Raji (cell line): ENCODE results near the gene EARS2.

Experiments
- POLR2A ChIP-seq: IDR thresholded peaks from 2 replicates; pipeline ENCODE4 v1.6.1; 2011; ENCODE audit warnings: low read depth, low read length, control low read depth; ENCODE audit not compliant: insufficient read depth

EARS2 gene

DNA sequence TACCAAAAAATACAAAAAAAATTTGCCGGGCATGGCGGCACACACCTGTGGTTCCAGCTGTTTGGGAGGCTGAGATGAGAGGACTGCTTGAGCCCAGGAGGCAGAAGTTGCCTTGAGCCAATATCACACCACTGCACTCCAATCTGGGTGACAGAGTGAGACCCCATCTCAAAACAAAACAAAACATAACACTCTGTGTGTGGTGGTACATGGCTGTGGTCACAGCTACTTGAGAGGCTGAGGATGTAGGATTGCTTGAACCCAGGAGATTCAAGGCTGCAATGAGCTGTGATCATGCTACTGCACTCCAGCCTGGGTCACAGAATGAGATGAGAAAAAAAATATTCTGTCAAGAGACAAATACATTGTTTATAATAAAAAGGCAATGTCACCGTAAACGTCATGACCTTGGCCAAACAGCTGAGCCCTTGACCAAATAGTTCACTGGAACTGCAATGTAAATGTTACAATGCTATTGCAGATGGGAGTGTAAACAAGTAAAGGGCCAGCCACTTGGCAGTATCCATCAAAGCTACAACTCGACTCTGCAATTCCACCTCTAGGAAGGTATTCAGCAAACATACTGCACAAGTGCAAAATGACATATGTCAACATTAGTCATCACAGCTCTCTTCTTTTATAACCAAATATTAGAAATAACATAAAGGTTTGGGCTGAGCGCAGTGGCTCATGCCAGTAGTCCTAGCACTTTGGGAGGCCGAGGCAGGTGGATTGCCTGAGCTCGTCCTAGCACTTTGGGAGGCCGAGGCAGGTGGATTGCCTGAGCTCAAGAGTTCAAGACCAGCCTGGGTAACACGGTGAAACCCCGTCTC lies 16.9 kb downstream of the EARS2 start:
- no peak for TF ChIP-seq POLR2A

- no peak for TF ChIP-seq POLR2A
These were observed 18.3 kb downstream of the EARS2 start for GRCh38 chr16:23538919-23539278.

DNA sequence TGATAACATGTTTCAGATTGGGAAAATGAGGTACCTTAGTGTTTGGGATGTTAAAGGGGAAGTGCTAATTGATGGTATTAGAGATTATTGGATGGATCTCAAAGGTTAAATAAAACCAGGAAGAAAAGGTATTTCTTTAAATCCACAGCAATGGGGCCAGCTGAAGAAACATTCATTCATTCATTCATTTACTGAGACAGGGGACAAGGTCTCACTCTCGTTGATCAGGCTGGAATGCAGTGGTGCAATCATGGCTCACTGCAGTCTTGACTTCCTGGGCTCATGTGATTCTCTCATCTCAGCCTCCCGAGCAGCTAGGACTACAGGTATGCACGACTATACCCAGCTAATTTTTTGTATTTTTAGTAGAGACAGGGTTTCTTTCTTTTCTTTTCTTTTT lies 19.8 kb downstream of the EARS2 start:
- TF ChIP-seq POLR2A = no peak

DNA sequence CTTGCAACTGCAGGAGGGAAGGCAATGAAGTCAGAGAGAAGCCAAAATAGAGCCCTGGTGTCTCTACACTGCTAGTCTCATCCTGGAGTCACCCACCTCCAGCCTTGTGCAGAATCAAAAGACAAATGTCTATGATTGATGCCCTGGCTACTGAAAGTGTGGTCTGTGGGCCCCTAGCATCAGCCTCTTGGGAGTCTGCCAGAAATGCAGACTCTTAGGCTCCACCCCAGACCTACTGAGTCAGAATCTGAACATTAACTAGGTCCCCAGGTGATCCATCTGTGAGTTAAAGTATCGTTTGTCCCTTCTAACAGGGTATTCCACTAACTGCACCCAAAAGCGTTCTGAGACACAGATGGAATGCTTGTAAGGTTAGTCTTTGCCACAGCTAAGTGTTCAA lies 21.2 kb downstream of the EARS2 start:
- no peak for TF ChIP-seq POLR2A

GRCh38 chr16:23534868-23535860 lies 22.0 kb downstream of the EARS2 start:
- no peak for TF ChIP-seq POLR2A

GRCh38 chr16:23532448-23532847 lies 24.7 kb downstream of the EARS2 start:
- no peak for TF ChIP-seq POLR2A

- no peak for TF ChIP-seq POLR2A
These were observed 27.1 kb downstream of the EARS2 start for GRCh38 chr16:23530062-23530461.

DNA sequence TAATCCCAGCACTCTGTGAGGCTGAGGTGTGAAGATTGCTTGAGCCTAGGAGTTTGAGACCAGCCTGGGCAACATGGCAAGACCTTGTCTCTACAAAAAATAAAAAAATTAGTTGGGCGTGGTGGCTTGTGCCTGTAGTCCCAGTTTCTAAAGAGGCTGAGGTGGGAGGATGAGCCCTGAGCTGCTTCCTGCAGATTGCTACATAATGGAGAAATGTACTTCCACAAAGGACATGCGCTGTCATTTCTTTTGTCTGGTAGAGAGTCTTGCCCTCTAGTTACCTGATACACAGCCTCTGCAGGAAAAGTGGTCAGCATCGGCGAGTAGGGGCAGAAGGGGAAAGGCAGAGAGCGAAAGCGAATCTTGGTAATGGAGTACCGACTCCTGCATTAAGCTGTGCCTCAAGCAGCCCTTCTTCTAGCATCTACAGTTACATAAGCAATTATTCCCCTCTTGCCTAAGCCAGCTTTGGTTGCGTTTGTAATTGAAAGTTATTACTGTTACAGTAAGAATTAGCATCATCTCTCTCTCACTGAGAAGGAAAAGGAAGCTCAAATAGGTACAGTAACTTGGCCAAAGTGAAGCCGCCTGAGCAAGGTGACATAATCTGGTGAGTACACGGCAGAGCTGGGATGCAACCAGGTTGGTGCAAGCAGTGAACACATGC lies 28.4 kb downstream of the EARS2 start:
- no peak for TF ChIP-seq POLR2A

DNA sequence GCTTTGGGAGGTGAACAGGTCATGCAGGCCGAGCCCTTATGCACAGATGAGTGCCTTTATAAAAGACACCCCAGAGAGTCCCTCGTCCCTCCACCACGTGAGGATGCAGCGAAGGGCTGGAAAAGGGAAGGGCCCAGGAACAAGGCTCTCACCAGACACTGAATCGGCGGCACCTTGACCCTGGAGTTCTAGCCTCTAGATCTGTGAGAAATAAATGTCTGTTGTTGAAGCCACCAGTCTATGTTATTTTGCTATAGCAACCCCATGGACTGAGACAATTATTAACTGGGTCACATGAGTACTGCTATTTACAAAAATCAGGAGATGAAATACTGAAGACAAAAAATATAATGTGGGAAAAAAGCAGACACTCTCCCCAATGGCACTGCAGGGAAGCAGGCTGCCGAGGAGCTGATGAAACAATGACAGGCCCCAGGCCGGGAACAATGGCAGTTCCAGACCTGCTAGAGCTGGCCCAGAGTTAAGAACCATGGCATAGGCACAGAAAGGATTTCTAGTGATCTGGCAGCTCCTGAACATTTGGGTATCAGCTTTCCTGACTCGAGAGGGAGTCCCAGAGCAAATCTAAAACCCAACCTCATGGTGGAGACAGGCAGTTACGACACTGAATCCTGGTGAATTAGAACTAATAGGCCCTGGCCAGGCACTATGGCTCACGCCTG lies 29.0 kb downstream of the EARS2 start:
- TF ChIP-seq POLR2A = no peak

- TF ChIP-seq POLR2A = no peak
These were observed 32.3 kb downstream of the EARS2 start for GRCh38 chr16:23524886-23525285.

GRCh38 chr16:23523876-23524385 lies 33.2 kb downstream of the EARS2 start:
- TF ChIP-seq POLR2A = no peak

- no peak for TF ChIP-seq POLR2A
These were observed 33.8 kb downstream of the EARS2 start for GRCh38 chr16:23523321-23523720.

- no peak for TF ChIP-seq POLR2A
These were observed 35.2 kb downstream of the EARS2 start for GRCh38 chr16:23521965-23522364.

- no peak for TF ChIP-seq POLR2A
These were observed 36.0 kb downstream of the EARS2 start for GRCh38 chr16:23521037-23521743.
